Right lobe of liver (tissue), 4 donors: ENCODE results near the gene DPY19L3.

ENCODE experiments used
- POLR2A ChIP-seq: fragments of 450-650 bp; IDR thresholded peaks from one replicate; pipeline ENCODE4 v1.6.1; 2017; ENCODE audit warnings: antibody characterized with exemption, mild to moderate bottlenecking
- TF ChIP-seq, protein P1 (sequence below), 4 donors: fragments of 200-600 bp in 3 of 4; fragments of 450-650 bp in 1 of 4; IDR thresholded peaks; one replicate each; pipeline versions ENCODE4 v1.5.1 to v1.8.0; 2016 to 2022; ENCODE audit warnings: antibody characterized with exemption in 4 of 4, mild to moderate bottlenecking in 2 of 4
- donor health status: DM: no; HTN: no; CAD: no.
- donor health status: DM: no; HTN: no; CAD: no.
- donor health status: DM: no; HTN: yes; CAD: no.

DNA sequence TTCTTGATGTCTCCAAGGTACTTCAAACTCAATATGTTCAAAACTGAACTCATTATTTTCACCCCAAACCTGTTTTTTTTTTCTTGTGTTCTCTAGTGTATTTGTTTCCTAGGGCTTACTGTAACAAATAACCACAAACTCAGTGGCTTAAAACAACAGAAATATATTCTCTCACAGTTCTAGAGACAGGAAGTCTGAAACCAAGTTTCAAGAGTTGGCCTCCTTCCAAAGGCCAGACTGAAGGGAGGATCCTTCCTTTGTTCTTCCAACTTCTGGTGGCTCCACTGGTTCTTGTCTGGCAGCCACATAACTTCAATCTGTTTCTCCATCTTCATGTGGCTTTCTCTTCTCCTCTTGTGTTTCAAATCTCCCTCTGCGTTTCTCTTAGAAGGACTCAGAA is 113.5 kb downstream of the DPY19L3 start:
- no peak for TF ChIP-seq POLR2A
- TF ChIP-seq, protein P1, sequence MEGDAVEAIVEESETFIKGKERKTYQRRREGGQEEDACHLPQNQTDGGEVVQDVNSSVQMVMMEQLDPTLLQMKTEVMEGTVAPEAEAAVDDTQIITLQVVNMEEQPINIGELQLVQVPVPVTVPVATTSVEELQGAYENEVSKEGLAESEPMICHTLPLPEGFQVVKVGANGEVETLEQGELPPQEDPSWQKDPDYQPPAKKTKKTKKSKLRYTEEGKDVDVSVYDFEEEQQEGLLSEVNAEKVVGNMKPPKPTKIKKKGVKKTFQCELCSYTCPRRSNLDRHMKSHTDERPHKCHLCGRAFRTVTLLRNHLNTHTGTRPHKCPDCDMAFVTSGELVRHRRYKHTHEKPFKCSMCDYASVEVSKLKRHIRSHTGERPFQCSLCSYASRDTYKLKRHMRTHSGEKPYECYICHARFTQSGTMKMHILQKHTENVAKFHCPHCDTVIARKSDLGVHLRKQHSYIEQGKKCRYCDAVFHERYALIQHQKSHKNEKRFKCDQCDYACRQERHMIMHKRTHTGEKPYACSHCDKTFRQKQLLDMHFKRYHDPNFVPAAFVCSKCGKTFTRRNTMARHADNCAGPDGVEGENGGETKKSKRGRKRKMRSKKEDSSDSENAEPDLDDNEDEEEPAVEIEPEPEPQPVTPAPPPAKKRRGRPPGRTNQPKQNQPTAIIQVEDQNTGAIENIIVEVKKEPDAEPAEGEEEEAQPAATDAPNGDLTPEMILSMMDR (IDR thresholded peaks at IDR 0.05) = no peak
